Lower leg skin (tissue), 3 donors: ENCODE results near the gene SH3YL1.

Source experiments
- POLR2A ChIP-seq, 2 donors: fragments of 450-650 bp; IDR thresholded peaks; one replicate each; pipeline ENCODE4 v1.6.1; 2016 to 2017; ENCODE audit warnings: antibody characterized with exemption in 2 of 2, mild to moderate bottlenecking in 1 of 2, moderate library complexity in 1 of 2
- TF ChIP-seq, protein P1 (sequence below), 3 donors: fragments of 450-650 bp; IDR thresholded peaks; one replicate each; pipeline ENCODE4 v1.5.1; 2016; ENCODE audit warnings: antibody characterized with exemption in 3 of 3, mild to moderate bottlenecking in 3 of 3, moderate library complexity in 2 of 3

GRCh38 chr2:252001-252602, 11.7 kb downstream of the SH3YL1 start:
- TF ChIP-seq POLR2A (IDR thresholded peaks at IDR 0.05) = no peak
- TF ChIP-seq, protein P1, sequence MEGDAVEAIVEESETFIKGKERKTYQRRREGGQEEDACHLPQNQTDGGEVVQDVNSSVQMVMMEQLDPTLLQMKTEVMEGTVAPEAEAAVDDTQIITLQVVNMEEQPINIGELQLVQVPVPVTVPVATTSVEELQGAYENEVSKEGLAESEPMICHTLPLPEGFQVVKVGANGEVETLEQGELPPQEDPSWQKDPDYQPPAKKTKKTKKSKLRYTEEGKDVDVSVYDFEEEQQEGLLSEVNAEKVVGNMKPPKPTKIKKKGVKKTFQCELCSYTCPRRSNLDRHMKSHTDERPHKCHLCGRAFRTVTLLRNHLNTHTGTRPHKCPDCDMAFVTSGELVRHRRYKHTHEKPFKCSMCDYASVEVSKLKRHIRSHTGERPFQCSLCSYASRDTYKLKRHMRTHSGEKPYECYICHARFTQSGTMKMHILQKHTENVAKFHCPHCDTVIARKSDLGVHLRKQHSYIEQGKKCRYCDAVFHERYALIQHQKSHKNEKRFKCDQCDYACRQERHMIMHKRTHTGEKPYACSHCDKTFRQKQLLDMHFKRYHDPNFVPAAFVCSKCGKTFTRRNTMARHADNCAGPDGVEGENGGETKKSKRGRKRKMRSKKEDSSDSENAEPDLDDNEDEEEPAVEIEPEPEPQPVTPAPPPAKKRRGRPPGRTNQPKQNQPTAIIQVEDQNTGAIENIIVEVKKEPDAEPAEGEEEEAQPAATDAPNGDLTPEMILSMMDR (IDR thresholded peaks at IDR 0.05) = no peak
